Stimulated activated CD4-positive, alpha-beta T cell treated with anti-CD3 and anti-CD28 coated beads, Interleukin-4, amount 100 ng/mL, for 24 hours (primary cell): ENCODE data around the gene HES3.

ENCODE experiments used
- DNase-seq: peaks from one replicate; pipeline ENCODE4 v3.0.0-alpha.2; 2020

Gene HES3

DNA sequence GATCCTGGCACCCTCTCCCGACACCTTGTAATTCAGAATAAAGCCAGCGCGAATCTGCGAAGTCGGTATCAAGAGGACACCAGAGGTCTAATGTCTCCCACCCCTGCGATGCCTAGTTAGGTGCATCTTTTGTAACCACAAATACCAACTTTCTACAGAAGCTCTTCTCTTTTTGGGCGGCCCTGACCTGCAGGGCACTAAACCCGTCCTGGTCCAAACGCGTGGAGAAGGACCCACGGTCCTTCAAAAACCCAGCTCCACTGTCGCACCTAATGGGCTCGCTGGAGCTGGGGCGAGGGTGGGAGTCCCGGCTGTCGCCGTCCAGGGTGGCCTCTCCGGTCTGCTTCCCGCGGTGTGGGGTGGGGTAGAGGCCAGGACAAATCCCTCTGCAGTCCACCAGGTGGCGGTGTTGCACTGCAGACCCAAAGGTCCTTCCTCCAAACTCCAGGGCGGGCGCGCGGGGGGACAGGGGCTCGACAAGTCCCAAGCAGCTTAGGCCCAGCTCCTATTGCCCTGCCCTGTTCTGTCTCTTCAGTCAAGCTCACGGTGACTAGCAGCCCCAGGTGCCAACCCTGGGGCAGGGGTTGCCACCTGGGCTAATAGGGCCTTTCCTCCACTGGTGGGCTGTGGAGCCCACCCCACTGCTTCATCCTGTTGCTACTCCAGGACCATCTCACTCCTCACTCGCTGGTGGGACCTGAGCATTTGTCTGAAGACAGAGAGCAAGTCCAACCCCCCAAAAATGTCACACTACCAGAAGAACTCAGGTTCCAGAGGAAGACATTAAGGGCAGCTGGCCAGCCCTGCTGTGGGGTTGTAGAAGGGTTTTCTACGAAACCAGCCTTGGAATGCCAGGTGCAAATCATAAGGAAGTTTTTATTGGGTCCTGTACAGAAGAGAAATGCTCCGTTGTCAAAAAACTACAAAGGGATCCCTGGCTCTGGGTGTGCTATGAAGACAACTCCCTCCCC lies 2.8 kb downstream of the HES3 start:
- DNase-seq: peak; percentile 85

DNA sequence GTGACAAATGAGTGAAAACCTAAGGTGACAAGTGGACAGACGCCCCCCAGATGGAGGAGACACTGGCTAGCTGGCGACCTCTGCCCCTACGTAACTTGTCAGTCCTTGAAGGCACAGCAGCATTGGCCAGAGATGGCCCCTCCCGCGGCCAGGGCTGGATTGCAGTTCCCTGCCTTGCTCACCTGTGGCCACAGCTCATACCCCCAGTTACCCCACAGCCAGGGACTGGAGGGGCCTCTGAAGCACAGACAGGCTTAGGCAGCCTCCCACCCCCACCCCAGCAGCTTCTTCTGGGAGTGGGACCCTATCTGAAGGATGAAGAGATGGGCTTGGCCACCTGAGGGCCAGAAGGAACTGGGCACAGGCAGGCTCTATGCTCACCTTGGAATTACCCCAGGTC lies 3.7 kb downstream of the HES3 start:
- no peak for DNase-seq

DNA sequence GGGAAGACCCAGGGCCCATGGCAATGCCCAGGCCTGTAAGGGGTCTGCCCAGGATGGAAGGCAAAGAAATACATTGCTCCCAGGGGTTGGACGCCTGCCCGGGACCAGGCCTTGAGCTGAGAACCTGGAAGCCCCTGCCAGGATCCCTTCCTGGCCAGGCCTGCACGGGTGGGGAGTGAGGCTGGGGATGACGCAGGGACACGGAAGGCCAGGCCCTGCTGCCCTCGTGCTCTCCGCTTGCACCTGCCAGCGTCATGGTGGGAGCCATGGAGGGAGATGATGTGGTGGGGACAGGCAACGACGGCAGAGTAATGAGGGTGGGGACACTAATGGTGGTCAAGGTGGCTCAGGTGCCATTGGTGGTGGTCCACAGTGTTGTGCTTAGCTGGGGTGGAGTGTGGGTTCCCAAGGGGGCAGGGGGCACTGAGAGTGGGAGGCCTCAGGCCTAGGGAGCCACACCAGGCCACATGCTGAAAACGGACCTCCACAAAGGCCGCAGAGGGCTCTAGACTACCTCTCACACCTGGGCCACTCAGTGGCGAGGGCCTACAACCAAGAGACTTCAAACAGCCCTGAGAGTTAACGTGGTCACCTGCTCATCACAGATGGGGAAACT lies 4.3 kb downstream of the HES3 start:
- DNase-seq: no peak

DNA sequence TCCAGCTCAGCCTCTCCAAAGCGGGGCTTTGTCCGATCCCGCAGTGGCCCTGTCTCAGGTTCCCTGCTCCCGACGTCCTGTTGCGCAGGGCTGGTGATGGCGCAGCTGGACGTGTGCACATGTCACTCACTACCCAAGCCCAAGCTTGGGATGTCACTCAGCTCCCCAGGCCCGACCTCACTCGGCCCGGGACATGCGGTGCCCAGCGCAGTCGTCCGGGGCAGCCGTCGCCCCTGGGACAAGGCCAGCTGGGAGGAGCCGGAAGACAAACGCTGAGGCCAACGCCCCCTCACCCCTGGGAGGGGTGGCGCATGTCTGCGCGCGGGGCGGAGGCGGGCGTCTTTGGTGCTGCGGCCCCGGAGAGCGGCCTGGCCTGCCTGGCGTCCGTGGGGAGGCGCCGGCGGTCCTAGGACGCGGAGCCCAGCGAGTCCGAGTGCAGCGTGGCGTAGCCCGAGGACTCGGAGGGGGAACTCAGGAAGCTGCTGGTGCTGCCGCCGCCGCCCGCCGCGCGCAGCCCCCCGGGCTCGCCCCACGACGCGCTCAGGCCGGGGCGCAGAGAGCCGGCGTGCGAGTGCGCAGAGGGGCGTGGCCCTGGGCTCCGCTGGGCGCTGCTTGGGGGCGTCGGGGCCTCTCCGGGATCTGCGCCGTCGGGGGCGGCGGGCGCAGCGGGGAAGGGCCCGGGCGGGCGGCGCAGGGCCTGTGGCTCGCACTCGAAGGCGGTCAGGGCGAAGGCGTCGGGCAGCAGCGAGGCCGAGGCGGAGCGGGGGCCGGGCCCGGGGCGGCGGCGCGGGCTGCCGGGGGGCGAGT lies 5.2 kb downstream of the HES3 start:
- DNase-seq: no peak

DNA sequence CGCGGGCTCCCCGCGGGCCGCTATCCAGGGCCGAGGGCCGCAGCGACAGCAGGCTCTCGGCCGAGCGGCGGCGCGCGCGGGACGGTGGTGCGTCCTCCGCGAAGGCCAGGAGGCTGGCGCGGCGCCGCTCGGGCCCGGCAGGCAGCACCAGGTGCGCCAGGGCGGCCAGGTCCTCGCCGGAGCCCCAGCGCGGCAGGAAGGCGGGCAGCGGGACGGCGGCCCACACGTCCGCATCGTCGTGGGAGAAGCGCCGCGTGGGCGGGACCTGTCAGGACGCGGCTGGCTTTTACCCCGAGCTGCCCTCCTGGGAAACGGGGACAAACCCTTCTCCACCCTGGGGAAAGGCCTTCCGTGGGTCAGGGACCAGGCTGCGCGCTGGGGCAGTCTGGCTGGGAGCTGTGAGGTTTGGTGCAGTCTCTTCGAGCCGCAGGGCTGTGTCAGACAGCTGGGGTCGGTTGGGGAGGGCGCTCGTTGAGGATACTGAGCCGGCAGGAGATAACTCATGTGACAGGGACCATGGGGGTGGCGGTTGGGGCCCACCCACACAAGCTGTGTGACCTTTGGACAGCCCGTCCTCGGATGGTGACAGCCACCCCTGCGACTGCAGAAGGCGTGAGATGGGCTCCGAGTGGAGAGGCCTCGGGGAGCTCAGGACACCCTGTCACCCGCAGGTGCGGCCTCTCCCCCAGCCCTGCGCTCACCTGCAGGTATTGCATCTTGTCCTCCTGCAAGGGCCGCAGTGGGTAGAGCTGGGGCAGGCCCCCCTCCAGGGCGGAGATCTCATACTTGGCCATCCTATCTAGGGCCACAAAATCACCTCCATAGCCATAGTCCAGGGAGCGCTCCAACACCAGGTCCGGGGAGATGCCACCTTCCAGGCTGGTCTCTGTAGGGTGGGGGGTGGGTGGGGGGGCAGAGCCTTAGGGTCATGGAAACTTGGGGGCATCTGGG lies 6.0 kb downstream of the HES3 start:
- no peak for DNase-seq

DNA sequence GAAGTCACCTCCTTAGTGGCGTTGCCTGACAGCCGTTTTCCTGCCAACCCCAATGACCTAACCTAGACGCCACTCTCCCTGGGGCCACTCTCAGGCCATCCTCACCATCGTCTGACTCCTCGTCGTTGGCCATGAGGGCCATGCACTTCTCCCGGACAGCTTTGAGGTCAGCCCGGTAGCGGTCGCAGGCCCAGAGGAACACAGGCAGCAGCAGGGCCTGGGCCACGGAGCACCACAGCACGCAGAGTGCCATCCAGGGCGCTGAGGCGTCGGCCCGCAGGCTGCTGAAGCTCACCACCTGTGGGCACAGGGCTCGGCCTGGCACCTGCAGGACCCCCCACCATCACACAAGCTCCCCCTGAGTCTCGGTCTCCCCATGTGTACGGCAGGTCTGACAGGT lies 7.3 kb downstream of the HES3 start:
- DNase-seq: no peak

DNA sequence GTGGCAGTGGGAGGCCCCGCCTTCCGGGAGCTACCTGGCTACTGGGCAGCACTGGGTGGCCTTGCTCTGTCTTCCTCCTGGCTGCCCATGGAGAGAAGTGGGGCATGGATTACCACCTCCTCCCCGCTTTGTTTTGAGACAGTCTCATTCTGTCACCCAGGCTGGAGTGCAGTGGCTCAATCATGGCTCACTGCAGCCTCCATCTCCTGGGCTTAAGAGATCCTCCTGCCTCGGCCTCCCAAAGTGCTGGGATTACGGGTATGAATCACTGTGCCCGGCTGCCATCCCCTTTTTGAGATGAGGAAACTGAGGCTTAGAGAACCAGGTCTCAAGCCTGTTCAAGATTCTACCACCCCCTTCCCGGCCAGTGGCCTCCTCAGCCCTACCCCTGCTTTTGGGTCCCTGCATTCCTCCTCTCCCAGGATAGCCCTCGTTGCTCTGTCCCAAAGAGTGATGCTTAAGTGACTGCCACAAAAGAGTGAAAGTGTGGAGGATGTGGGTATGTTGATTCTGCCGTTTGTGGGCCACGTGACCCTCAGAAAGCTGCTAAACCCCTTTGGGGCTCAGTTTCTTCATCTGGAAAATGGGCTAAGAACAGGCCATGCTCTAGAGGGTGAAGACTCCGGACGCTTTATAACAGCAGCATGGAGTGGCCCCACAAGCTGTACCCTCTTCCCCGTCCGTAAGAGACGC lies 7.8 kb downstream of the HES3 start:
- DNase-seq: no peak

DNA sequence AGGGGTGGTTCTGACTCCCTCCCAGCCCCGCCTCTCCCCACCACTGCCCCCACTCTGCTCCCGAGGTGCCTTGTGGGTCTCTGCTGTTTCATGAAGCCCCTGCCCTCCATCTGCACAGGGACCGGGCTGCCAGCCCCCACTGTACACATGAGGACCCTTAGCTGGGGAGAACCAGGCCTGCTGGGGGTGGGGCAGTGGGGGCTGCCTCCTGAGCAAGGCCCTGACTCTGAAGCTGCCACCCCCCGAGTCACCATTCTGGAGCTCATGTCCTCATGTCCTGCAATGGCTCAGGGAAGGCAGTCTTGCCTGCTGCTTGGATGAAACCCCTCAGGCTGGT lies 8.4 kb downstream of the HES3 start:
- no peak for DNase-seq

DNA sequence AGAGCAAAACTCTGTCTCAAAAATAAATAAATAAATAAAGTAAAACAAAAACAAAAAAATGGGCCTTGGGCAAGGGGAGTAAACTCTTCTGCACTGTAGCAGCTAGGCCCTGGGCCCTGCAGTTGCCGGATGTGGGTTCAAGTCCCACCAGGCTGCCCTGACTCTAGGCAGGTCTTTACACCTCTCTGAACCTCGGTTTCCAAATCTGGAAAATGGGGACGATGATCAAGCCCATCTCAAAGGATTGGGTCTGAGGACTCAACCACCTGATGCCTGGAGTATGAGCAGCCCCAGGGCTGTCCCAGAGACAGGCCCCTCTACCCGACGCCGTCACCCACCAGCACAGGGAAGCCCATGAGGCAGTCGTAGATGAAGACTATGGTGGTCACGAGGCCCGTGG lies 9.4 kb downstream of the HES3 start:
- no peak for DNase-seq

DNA sequence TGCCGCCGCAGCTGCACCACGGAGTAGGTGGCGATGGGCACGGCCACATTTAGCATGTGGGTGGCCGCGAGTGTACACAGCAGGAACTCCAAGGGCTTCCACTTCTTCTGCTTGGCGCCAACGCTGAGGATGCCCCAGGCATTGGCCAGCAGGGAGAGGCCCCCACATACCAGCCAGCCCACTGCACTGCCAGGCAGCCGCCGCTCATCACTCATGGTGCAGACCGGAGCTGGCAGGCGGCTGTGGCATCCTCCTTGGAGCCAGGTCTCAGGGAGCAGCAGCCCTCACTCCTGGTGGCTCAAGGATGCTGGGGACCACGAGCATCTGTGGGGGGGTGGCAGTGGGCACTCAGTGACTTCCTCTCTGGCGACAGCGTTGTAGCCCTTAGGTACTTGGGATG lies 10.7 kb downstream of the HES3 start:
- DNase-seq: no peak

DNA sequence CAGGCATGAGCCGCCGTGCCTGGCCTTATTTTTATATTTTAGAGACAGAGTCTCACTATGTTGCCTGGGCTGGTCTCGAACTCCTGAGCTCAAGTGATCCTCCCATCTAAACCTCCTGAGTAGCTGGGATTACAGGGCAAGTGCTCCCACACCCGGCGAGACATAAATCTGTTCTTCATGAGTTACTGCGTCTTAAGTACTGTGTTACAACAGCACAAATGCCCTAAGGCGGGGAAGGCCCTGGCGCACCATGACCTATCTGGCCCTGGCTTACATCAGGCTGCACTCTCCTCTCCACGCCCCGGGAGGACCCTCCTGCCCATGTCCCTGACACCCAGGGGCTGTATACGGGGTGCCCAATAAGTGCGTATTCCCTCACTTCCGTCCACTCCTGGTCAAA lies 12.7 kb downstream of the HES3 start:
- no peak for DNase-seq

DNA sequence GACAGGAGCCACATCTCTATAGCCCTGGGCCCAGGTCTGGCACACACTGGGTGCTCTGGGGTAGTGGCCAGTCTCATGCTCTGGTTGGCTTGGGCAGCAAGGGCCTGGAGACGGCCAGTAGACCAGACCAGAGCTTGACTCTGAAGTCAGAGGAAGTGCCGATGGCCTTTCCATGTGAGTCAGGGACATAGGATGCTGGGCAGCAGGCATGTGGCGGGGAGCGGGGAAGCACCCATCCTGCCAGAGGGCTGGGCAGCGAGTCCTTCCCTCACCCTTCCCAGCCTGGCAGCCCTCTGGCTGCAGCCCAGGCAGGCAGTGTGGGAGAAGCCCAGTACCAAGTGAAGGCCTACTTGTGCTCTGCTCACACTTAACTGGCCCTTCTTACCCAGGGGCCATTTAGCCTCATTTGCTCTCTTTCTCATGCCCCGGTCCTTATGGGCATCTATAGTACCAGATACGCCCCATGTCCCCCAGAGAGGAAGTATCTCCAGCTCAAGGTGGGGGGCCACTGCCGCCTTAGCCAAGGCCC lies 13.6 kb downstream of the HES3 start:
- no peak for DNase-seq

DNA sequence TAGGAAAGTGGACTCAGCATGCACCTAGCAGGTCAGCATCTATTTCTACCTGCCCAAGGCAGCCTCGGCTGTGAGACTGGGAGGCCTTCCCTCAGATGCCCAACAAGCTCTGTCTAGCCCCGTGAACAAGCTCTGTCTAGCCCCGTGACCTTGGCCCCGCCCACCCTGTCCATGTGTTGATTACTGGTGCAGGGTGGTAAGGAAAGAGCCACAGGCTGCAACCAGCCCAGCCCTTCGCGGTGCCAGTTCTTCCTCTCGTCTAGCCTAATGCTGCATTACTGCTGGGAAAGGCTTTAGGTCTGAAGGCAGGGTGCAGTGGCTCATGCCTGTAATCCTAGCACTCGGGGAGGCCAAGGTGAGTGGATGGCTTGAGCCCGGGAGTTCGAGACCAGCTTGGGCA lies 14.7 kb downstream of the HES3 start:
- no peak for DNase-seq

DNA sequence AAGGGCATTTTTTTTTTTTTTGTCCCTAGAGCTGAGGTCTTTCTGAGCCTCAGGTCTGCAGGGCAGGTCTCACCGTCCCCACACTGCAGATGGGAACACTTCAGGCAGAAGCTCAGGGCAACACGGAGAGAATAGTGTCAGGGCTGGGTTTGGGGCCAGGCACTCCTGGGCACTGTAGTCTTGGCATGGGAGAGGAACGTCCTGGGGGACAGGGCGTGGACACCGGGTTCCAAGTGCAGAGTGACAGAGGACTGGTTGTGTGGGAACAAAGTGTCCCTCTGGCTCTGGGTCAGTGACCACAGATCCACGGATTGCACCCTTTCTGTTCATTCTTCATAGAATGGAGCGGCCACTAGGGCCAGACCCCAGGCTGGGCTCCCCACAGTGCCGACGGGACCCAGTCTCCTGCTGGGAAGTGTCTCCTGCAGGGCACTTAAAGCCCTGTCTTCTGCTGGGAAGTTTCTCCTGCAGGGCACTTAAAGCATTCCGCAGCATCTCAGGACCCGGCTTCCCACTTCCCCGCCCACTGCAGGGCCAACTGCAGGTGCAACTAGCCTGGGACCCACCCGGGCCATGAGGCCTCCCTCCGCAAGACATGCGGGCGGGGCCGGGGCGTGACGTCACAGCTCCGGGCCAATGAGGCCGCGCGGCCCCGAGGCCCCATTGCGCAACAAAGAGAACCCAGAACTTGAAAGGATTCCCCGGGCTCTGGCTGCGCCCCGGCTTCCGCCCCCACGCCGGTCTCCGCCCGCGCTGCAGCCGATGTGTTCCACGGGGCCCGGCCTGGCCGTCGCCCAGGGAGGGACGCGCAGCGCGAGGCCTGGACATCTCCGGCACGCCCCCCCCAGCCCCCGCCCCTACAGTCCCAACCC lies 15.7 kb downstream of the HES3 start:
- DNase-seq: peak; percentile 71

DNA sequence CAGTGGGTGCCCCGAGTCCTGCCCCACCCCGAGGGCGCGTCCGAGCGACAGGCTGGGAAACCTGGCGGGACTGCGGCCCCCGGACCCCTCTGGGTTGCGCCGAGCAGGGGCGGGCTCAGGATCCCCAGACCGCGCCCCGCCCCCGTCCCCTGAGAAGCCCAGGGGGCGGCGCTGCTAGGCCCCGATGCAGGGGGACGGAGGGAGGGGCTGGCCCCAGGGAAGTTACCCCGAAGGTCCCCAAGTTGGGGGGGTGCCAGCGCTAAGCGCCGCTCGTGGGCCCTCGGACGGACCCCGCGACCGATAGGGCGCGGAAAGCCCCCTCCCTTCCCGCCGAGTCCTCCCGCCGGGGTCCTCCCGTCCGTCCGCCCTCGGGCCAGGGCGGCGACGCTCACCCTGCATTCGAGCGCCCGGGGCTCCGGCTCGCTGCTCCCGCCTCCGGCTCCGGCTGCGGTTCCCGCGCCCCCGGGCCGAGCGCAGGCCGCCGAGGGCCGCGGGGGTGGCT lies 16.5 kb downstream of the HES3 start:
- no peak for DNase-seq

DNA sequence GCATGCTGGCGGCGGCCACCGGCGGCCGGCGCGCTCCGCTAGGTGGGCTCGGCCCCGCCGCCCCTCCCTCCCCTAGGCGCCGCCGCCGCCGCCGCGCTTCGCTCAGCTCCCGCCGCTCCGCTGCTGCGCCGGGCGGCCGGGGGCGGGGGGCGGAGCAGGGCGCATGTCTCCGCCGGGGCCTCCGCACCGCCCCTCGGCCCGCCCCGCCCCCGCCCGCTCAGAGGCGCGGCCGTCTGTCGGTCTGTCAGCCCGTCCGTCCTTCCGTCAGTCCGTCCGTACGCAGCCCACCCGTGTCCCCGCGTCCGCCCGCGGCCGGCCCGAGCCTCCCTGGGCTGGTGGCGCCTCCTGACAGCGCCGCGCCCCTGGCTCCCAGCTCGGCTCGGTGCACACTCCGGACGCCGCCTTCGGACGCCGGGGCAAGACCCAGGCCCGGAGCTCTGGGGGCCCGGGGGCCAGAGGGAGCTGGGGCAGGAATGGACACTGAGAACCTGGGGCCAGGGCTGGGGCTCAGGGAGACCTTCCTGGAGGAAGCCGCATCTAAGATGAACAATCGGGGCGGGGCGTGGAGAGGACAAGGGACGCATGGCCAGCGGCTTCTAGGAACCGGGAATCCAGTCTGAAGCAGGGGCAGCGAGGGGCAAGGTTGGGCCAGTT lies 17.1 kb downstream of the HES3 start, which contains the start of gene GPR153:
GPR153 (minus strand) TSS at position 138 of the 654 bp plus-strand sequence. CDS start 6,193 bp downstream, outside the sequence.
- peak; percentile 53 for DNase-seq

DNA sequence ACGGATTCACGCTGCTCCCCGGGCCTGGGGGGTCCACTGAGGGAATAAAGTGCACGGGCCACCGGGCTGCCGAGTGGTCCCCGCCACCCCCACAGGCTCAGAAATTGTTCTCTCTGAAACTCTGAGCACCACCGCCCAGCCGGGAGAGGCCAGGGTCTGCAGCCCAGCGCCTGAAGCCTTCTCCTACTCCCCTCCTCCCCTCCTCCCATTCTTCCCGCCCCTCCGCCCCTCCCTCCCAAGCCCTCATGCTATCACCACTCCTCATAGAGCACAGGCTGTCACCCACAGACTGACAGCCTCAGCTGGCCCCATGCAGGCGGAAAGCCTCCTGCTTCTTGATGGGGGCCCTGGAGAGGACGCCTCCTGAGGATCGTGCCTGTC lies 17.6 kb downstream of the HES3 start:
- no peak for DNase-seq

DNA sequence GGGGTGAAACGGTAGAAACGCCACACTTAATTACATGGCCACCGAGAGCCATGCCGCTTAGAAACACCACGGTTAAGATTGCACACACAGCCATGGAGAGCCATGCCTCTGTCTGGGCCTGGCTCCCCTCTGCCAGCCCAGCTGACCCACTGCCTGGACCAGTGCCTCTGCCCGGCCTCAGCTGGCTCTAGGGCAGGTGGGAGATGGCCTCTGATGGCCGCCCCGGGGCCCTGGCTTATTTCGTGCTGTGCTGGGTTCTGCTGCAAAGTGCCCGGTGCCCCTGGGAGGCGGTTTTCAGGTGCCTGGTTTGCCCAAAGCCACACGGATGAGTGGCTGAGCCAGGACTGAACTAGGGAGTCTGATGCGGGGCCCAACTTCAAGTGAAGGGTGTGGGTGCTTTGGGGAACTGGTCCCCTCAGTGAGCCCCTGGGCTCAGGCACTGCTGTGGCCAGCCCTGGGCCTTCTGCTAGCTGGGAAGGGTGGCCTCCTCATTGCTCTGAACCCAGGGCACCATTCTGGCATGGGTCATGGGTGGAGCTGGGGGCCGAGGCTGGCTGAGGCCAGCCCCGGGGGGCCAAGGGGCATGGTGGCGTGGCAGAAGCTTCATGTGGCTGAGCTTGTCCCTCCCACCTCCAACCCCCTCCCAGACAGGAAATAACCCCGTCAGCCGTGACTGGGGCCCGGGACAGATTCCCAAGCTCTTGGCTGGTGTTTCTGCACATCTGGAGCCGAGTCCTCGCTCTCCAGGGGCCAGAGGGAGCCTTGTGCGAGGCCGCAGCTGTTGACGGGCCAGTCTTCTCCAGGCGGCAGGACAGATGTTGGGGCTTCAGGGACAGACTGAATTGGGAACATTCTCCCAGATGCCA lies 18.8 kb downstream of the HES3 start:
- DNase-seq: no peak

DNA sequence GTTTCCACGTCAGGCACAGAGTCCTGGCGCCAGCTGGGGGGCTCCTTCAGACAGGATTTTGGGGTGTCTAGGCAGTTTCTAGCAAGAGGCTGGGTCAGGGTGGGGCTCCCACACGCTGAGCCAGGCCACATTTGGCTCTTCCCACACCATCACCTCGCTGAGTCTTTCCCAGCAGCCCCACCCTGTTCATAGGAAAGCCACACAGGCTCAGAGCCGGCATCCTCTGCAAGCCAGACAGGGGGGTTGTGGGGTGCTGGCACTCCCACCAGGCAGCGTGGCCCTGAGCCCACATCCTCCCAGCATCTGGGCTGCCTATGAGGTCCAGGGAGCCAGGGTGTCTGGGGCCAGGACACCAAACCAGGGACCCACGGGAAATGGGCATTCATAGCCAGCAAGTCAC lies 19.7 kb downstream of the HES3 start:
- DNase-seq: no peak
